Activated CD8-positive, alpha-beta T cell treated with anti-CD3 and anti-CD28 coated beads for 36 hours (primary cell): Measurements from ENCODE around the gene SPRR1B. TPM values are rescaled to one million over a fixed set of nuclear protein-coding genes. Genes with fewer than 3 reads are reported as not detected.

Source experiments
- ATAC-seq: fragments of 200-7000 bp; cut with Tn5 transposase; one replicate; pipeline ENCODE4 v1.10.0; 2021; ENCODE audit warnings: mild to moderate bottlenecking, moderate library complexity
- CTCF ChIA-PET: fragments of 350-600 bp; sonication (Branson Sonifier 250); formaldehyde crosslinking; loops from one replicate; lab custom pipeline; 2021; ENCODE audit warnings: antibody characterized with exemption; lab: Charles Lee
- POLR2A ChIA-PET: fragments of 350-600 bp; sonication (Branson Sonifier 250); formaldehyde crosslinking; loops from one replicate; lab custom pipeline; 2021; ENCODE audit warnings: antibody characterized with exemption; lab: Charles Lee
- DNase-seq: peaks from one replicate; pipeline ENCODE4 v3.0.0-alpha.2; 2020
- H3K27ac Mint-ChIP-seq: one replicate; pipeline ENCODE4 v1.8.0; 2021; ENCODE audit warnings: mild to moderate bottlenecking, mixed read lengths
- H3K27me3 Mint-ChIP-seq: one replicate; pipeline ENCODE4 v1.8.0; 2021; ENCODE audit warnings: mixed read lengths
- H3K36me3 Mint-ChIP-seq: one replicate; pipeline ENCODE4 v1.8.0; 2021; ENCODE audit warnings: low read depth, mixed read lengths
- H3K4me1 Mint-ChIP-seq: one replicate; pipeline ENCODE4 v1.8.0; 2021; ENCODE audit warnings: low read depth, mixed read lengths
- H3K4me3 Mint-ChIP-seq: one replicate; pipeline ENCODE4 v1.8.0; 2021; ENCODE audit warnings: mild to moderate bottlenecking, moderate library complexity, mixed read lengths
- H3K9me3 Mint-ChIP-seq: one replicate; pipeline ENCODE4 v1.8.0; 2021; ENCODE audit warnings: mixed read lengths
- CTCF ChIP-seq: fragments of 200-600 bp; IDR thresholded peaks from one replicate; pipeline ENCODE4 v1.8.0; 2022; ENCODE audit warnings: antibody characterized with exemption, mild to moderate bottlenecking
- intact Hi-C: fragments of 100-400 bp; cut with micrococcal nuclease; formaldehyde crosslinking; loops from one replicate; pipeline ENCODE4 v1.10.0; 2022
- total RNA-seq, 2 experiments: library from RNA; stranded (reverse); gene quantifications; one replicate each; pipeline ENCODE4 v1.2.3, GENCODE V29; 2021

SPRR1B gene
- total RNA-seq, 2 experiments from 2014 or later, result not detected

- no peak within 1 kb of the TSS for H3K4me3 Mint-ChIP-seq
- no peak for ATAC-seq
- POLR2A ChIA-PET, result no interaction called here
These were observed 26.4 kb downstream of the SPRR1B start, which contains the start of gene SPRR2A for GRCh38 chr1:153057375-153057774. Gene SPRR2A (minus strand): TSS chr1:153057512. CDS start chr1:153056735, 777 bp downstream.

GRCh38 chr1:153058154-153058553 is 27.2 kb downstream of the SPRR1B start:
- H3K36me3 Mint-ChIP-seq, result no peaks in the 10 kb centered on the region
- no peak for DNase-seq
- H3K9me3 Mint-ChIP-seq, result no peaks in the 10 kb centered on the region
- no peak overlapping the region for H3K27ac Mint-ChIP-seq
- intact Hi-C loops, result no loop called here
- H3K4me1 Mint-ChIP-seq, result no peaks in the 10 kb centered on the region
- POLR2A ChIA-PET, result no interaction called here
- no peak for TF ChIP-seq CTCF
- ATAC-seq, result no peak
- no peak overlapping the region for H3K4me3 Mint-ChIP-seq
- H3K27me3 Mint-ChIP-seq, result peaks cover 15% of the 10 kb centered on the region
- CTCF ChIA-PET, result no interaction called here

More at GRCh38 chr1:153057375-153057774, 26.4 kb downstream of the SPRR1B start, which contains the start of gene SPRR2A:
- intact Hi-C loops, result no loop called here
- no peak within 1 kb of the TSS for H3K27ac Mint-ChIP-seq
- H3K36me3 Mint-ChIP-seq, result no peaks in the 10 kb centered on the region
- CTCF ChIA-PET, result no interaction called here
- TF ChIP-seq CTCF, result no peak
- H3K4me1 Mint-ChIP-seq, result no peaks in the 10 kb centered on the region
- no peaks in the 10 kb centered on the region for H3K9me3 Mint-ChIP-seq
- H3K27me3 Mint-ChIP-seq, result peaks cover 20% of the 10 kb centered on the region
- no peak for DNase-seq

GRCh38 chr1:153058826-153059784 is 28.1 kb downstream of the SPRR1B start:
- CTCF ChIA-PET, result no interaction called here

GRCh38 chr1:153070243-153070642 is 39.2 kb downstream of the SPRR1B start:
- DNase-seq (no peak), ATAC-seq (no peak)
- Mint-ChIP-seq H3K4me1 (no peaks in the 10 kb centered on the region), H3K9me3 (no peaks in the 10 kb centered on the region), H3K27me3 (peaks cover 14% of the 10 kb centered on the region), H3K36me3 (no peaks in the 10 kb centered on the region), H3K27ac (no peak overlapping the region), H3K4me3 (no peak overlapping the region)
- POLR2A ChIA-PET, result no interaction called here
- no peak for TF ChIP-seq CTCF
- CTCF ChIA-PET, result no interaction called here
- intact Hi-C loops, result no loop called here

More at GRCh38 chr1:153058826-153059784, 28.1 kb downstream of the SPRR1B start:
- DNase-seq (no peak), ATAC-seq (no peak)
- Mint-ChIP-seq H3K4me3 (no peak overlapping the region), H3K27ac (no peak overlapping the region), H3K9me3 (no peaks in the 10 kb centered on the region), H3K36me3 (no peaks in the 10 kb centered on the region), H3K27me3 (peaks cover 13% of the 10 kb centered on the region), H3K4me1 (no peaks in the 10 kb centered on the region)
- no peak for TF ChIP-seq CTCF
- POLR2A ChIA-PET, result no interaction called here
- intact Hi-C loops, result no loop called here

- DNase-seq (no peak), ATAC-seq (no peak)
- Mint-ChIP-seq H3K36me3 (no peaks in the 10 kb centered on the region), H3K4me1 (no peaks in the 10 kb centered on the region), H3K9me3 (no peaks in the 10 kb centered on the region), H3K4me3 (no peak within 1 kb of the TSS), H3K27ac (no peak within 1 kb of the TSS), H3K27me3 (peaks cover 14% of the 10 kb centered on the region)
- ChIA-PET POLR2A (no interaction called here), CTCF (no interaction called here)
- no peak for TF ChIP-seq CTCF
- intact Hi-C loops, result no loop called here
These were observed 40.5 kb downstream of the SPRR1B start, which contains the start of gene SPRR2B for GRCh38 chr1:153071511-153071910. Gene SPRR2B (minus strand): TSS chr1:153071611. CDS start chr1:153070839, 772 bp downstream.
